Suprapubic skin (tissue), 4 donors: ENCODE results near the gene YPEL2.

Experiments used
- CTCF ChIP-seq, 2 donors: fragments of 200-600 bp in 1 of 2; fragments of 450-650 bp in 1 of 2; sonication (generic) in 1 of 2; IDR thresholded peaks; one replicate each; pipeline ENCODE4 v1.5.1; 2016 to 2019; ENCODE audit warnings: antibody characterized with exemption in 2 of 2, mild to moderate bottlenecking in 1 of 2, moderate library complexity in 1 of 2
- EP300 ChIP-seq: sonication (generic); formaldehyde crosslinking; IDR thresholded peaks from one replicate; pipeline ENCODE4 v1.6.1; 2017; ENCODE audit warnings: antibody characterized with exemption
- POLR2A ChIP-seq, 2 donors: fragments of 450-650 bp; IDR thresholded peaks; one replicate each; pipeline ENCODE4 v1.6.1; 2017; ENCODE audit warnings: antibody characterized with exemption in 2 of 2, mild to moderate bottlenecking in 2 of 2, moderate library complexity in 2 of 2
- POLR2AphosphoS5 ChIP-seq, 3 donors: sonication (generic); formaldehyde crosslinking; IDR thresholded peaks; one replicate each; pipeline ENCODE4 v1.6.1; 2017; ENCODE audit warnings: antibody characterized with exemption in 3 of 3

DNA sequence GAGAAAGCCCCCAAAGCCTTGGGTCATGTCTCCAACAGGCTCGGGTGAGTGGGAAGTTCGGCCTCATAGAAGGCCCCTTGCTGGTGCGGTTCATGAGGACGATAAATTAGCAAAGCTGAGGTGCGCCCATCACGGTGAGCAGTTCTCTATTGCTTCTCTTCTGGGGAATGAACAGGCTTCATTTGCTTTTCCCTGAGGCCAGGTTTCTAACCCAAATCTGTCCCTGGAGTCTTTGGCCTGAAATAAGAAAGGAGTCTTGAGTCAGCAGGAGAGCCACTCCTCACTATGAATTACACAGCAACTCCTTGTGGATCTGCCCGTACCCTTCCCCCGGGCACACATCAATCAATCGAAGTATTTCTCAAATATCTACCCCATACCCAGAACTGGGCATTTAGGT lies 94.6 kb downstream of the YPEL2 start:
- TF ChIP-seq CTCF (IDR thresholded peaks at IDR 0.05), result no peak
- no peak for TF ChIP-seq POLR2A (IDR thresholded peaks at IDR 0.05)
- no peak for TF ChIP-seq POLR2AphosphoS5 (IDR thresholded peaks at IDR 0.05)
- TF ChIP-seq EP300, result no peak
